ENCODE results near the gene PTPRM. TPM values are rescaled to one million over a fixed set of nuclear protein-coding genes. Genes with fewer than 3 reads are reported as not detected.

PTPRM gene
- total and polyA plus RNA-seq, 2 of the 8 experiments (the other 6 are each of a cell fraction or from before 2014, with no cell fraction given), result 4.1 to 7.0 TPM

DNA sequence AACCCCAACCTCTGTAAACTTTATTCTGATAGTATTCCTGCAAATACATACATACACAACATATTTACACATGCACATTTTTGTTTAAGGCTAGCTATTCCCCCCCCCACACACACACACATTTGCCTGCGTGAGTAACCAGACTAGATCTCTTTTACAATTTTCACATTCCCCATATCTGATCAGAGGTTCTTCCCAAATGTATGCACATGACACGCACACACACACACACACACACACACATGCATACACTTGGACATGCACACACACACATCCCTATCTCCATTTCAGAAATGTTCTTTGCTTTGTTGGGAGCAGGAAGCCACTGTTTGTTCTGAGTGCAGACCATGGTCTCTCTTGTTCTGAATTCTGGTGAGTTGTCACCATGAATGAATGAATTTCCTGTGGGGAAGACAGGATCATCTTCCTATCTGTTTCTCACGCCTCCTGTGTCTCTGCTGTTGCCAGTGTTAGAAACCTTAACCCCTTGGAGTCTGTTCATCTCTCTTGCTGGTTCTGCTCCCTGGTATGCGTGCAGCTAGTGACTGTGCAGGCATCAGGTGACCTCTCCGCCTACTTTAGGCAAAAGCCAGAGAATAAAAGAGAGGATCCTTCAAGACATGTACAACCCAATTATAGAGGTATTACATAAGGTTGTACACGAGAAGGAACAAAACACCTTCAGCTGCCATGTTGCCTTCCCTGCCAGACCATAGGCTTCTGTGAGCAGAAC is 791.1 kb downstream of the PTPRM start:
- Histone ChIP-seq H4K20me1 (replicated peaks in 1 of 2; ENCODE audit: control insufficient read depth in 1 of 2, insufficient read depth in 2 of 2, low read length in 2 of 2) (no peaks in the 10 kb centered on the region), H2BK12ac (ENCODE audit: low read depth, low read length) (no peak overlapping the region), H3K36me3 (ENCODE audit: control insufficient read depth in 2 of 4, insufficient read depth in 4 of 4, low read length in 3 of 4) (no peaks in the 10 kb centered on the region), H2BK15ac (ENCODE audit: low read length) (no peak overlapping the region), H3K79me1 (ENCODE audit: low read depth, low read length) (no peaks in the 10 kb centered on the region), H4K8ac (ENCODE audit: extremely low read depth, insufficient read depth, low read length) (no peak overlapping the region), H3K4me2 (ENCODE audit: insufficient read depth in 1 of 2, low read depth in 2 of 2, low read length in 2 of 2) (no peak overlapping the region), H3K56ac (replicated peaks; ENCODE audit: insufficient read length, low read depth, low read length) (no peak overlapping the region), H3K23ac (ENCODE audit: insufficient read length) (no peak overlapping the region), H2AK5ac (ENCODE audit: low read depth, low read length) (0 out of 2 replicates have a peak overlapping the region, but pooled peaks have one; percentile 89), H2BK20ac (ENCODE audit: low read length) (no peak overlapping the region), H3K79me2 (ENCODE audit: control insufficient read depth in 1 of 2, insufficient read depth in 2 of 2, low read length in 2 of 2) (no peaks in the 10 kb centered on the region), H3K4me1 (replicated peaks in 1 of 4; ENCODE audit: control insufficient read depth in 3 of 4, insufficient read depth in 4 of 4, low read length in 3 of 4) (peaks cover 3 to 15% (median 8%) of the 10 kb centered on the region in 4 experiments; a peak in 6 of 7 replicates), H3K4ac (replicated peaks; ENCODE audit: insufficient read length, low read depth, low read length) (no peak overlapping the region), H3K27me3 (replicated peaks in 1 of 4; ENCODE audit: control insufficient read depth in 3 of 4, extremely low read depth in 1 of 4, insufficient read depth in 3 of 4, low read length in 3 of 4) (no peaks in the 10 kb centered on the region), H3K27ac (ENCODE audit: low read depth, low read length) (no peak overlapping the region), H3K4me3 (ENCODE audit: extremely low read depth in 1 of 4, insufficient read depth in 2 of 4, low read depth in 3 of 4, low read length in 4 of 4) (no peak overlapping the region), H2BK120ac (replicated peaks; ENCODE audit: low read depth, low read length) (no peak overlapping the region), H3K18ac (ENCODE audit: extremely low read depth, low read length) (no peak overlapping the region), H2AFZ (ENCODE audit: low read length) (no peak overlapping the region), H2BK5ac (ENCODE audit: low read depth, low read length) (no peak overlapping the region), H4K91ac (replicated peaks; ENCODE audit: insufficient read length, low read length) (no peak overlapping the region), H3K9me3 (ENCODE audit: insufficient read depth in 2 of 2, low read depth in 1 of 2, low read length in 1 of 2) (no peaks in the 10 kb centered on the region), H3K9ac (replicated peaks in 1 of 4; ENCODE audit: extremely low read depth in 1 of 4, low read depth in 3 of 4, low read length in 3 of 4) (no peak overlapping the region), H3K23me2 (ENCODE audit: low read depth, low read length) (no peaks in the 10 kb centered on the region), H3K14ac (ENCODE audit: insufficient read length) (no peak overlapping the region), H4K5ac (ENCODE audit: insufficient read length, low read depth, low read length) (no peak overlapping the region)
- no peak for DNase-seq (ENCODE audit: low read depth in 1 of 2, low spot score in 2 of 2)
- FAIRE-seq, result no peak
- POLR2A ChIA-PET (ENCODE audit: partially characterized antibody), result interaction anchor here (0.7 kb wide), 1 partner anchor 1315 kb away, joined by 4 read pairs; no protein-coding TSS in a partner anchor
- CTCF ChIA-PET (ENCODE audit: partially characterized antibody), result interaction anchor here (0.6 to 1.2 kb wide), 2 partner anchors 137 to 405 kb away, joined by 3 to 4 read pairs; no protein-coding TSS in a partner anchor
- 83% methylated on average over 6 of the region's 6 CpGs; no CpG with 5 or more reads in 1 of the 2 experiments for WGBS, 2 experiments (ENCODE audit: extremely low coverage in 1 of 2, insufficient coverage in 1 of 2, insufficient read length in 1 of 2, insufficient replicate concordance in 2 of 2, low coverage in 1 of 2, low lambda C conversion rate in 2 of 2, missing lambda C conversion rate in 1 of 2)
- no peak for TF ChIP-seq GTF2F1 (IDR thresholded peaks at IDR 0.05; ENCODE audit: borderline replicate concordance, low read depth, low read length)
- TF ChIP-seq YY1 (IDR thresholded peaks at IDR 0.05; ENCODE audit: low read depth, low read length), result no peak
- no peak for TF ChIP-seq KDM1A (IDR thresholded peaks at IDR 0.05; ENCODE audit: borderline replicate concordance, low read length)
- TF ChIP-seq HDAC2 (IDR thresholded peaks at IDR 0.05; ENCODE audit: borderline replicate concordance in 1 of 2, low read depth in 2 of 2, low read length in 2 of 2), result no peak
- no peak for TF ChIP-seq ASH2L (IDR thresholded peaks at IDR 0.05; ENCODE audit: low read length)
- TF ChIP-seq BCL11A (IDR thresholded peaks at IDR 0.05; ENCODE audit: low read depth in 2 of 2, low read length in 2 of 2), result no peak
- no peak for TF ChIP-seq CBX8 (IDR thresholded peaks at IDR 0.05; ENCODE audit: borderline replicate concordance, low read depth, low read length)
- no peak for TF ChIP-seq POLR2AphosphoS5 (IDR thresholded peaks at IDR 0.05; ENCODE audit: low read depth, low read length)
- no peak for TF ChIP-seq KDM4A (IDR thresholded peaks at IDR 0.05; ENCODE audit: low read depth, low read length, severe bottlenecking)
- no peak for TF ChIP-seq EGR1 (IDR thresholded peaks at IDR 0.05; ENCODE audit: borderline replicate concordance, low read depth, low read length)
- no peak for TF ChIP-seq POU5F1 (IDR thresholded peaks at IDR 0.05; ENCODE audit: low read depth, low read length)
- TF ChIP-seq CHD1 (IDR thresholded peaks at IDR 0.05; ENCODE audit: low read depth, low read length), result no peak
